ENCODE measurements around the gene NECAB2.
A peak's percentile ranks its signal among the peaks of the same experiment; 100 is the strongest.

The NECAB2 gene

DNA sequence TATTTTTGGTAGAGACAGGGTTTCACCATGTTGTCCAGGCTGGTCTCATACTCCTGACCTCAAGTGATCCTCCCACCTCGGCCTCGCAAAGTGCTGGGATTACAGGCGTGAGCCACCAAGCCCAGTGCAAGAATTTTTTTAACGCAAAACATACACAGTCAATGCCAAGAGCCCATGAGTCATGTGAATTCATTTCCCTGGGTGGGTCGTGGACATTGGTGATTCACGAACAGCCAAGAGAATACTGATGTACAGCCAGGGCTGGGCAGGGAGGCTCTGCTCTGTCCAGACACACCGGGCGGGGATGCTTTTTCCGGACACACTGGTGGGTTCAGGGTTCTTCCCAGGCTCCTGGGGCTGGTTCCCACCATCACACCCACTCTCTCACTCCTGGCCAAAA lies 56.8 kb downstream of the NECAB2 start:
- DNase-seq (ENCODE audit: low spot score): peak; percentile 68

DNA sequence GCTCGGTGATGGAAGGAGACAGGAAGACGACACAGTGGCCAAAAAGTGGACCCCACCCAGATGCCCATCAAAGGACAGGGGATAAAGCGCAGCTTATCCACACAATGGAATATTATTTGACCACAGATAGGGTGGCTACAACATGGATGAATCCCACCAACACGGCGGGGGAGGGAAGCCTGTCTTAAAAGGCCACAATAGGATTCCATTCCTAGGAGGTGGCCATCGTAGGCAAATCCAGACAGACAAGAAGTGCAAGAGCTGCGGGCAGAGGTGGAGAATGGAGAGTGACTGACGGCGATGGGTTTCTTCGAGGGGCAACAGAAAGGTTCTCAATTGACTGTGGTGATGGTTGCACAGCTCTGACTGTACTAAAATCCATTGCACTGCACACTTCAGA lies 58.6 kb downstream of the NECAB2 start:
- DNase-seq (ENCODE audit: low spot score): no peak

DNA sequence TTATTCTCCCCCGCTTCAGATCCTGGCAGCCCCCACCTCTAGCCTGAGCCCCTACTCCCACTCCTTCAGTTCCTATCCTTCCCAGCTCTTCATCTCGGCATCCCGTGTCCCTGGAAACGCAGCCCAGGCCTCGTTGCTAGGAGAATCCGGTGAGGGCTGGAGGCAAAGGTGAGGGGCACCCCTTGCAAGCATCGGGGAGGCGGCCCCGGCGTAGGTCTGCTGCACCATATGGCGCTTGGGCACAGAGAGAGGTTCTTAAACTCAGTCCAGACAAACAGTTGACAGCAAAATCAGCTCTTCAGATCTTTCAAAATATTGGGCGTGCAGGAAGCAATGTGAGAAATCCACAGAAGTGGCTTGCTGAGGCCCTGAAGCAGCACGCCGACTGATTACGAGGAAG lies 59.6 kb downstream of the NECAB2 start:
- no peak for DNase-seq (ENCODE audit: low spot score)

DNA sequence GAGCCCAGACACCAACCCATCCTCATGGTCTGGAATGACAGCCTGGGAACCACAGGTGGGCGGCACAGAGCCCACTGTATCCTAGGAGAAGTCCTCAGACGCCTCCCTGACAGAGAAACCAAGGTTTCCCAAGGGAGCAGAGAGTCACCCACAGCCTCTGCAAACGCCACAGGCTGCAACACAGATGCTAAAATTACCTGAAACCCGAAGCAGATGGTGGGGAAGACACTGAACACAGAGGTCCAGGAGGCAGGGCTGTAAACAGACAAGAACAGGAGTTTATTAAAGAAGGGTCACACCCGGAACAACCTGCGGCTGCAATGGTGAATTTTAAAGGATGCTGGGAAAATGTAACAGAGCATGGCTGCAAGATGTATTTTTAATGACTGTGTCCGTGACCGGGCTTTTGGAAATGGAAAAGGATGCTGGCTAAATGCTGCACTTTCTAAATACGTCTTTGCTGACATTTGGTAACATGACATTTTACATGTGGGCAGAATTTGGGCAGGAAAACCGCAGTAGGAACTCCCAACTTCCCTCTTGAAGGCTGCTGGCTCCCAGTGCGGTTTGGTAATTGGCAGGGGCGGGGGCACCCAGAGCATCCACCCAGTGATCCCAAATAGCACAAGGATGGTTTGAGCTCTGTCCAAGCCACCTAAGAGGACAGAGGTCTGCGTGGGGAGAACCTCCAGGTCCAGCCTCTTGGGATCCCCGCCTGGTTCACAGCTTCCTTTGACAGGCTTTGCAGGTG lies 61.4 kb downstream of the NECAB2 start:
- no peak for DNase-seq (ENCODE audit: low spot score)

DNA sequence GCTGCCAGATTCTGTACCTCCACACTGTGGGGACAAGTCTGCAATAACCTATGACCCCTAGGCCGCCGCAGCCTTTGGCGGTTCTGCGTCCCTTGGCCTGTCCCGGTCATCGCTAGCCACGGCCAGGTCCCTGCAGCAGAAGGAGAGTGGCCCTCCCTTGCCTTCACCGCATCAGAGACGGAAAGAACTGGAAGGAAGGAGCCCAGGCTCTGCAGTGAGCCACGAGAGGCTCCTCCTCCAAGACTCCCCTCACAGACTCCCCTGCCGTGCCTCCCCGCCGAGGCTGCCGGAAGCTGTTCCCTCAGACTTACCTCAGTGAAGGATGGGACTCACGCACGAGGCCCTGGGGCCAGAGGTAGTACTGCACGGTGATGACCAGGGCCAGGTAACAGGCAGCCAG lies 63.5 kb downstream of the NECAB2 start:
- DNase-seq (ENCODE audit: low spot score): no peak

DNA sequence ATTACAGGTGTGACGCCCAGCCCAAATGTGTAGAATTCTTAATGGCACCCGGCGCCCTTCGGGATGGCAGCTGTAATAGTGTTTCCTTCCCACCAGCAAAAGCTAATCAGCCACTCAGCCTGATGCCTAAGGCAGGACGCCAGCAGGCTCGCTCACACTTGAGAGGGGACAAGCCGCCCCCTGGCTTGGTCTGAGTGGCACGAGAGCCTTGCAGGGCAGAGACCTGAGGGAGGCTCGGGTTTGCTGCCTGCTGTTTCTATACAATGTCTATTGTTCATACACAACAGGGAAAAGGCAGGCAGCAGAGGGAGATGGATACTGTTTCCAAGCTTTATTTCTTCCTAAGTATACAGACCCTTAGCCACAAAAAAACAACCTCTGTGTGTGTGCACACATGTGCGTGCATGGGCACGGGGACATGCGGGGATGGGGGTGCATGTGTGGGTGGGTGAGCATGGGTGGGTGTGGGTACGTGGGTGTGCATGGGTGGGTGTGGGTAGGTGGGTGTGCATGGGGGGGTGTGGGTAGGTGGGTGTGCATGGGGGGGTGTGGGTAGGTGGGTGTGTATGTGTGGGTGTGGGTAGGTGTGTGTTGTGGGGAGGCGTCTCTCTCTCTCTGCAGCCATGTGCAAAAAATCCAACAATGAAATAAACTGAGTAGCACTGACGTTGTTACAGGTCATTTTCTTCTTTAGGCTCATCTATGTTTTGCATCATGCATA lies 64.6 kb downstream of the NECAB2 start:
- DNase-seq (ENCODE audit: low spot score): no peak

DNA sequence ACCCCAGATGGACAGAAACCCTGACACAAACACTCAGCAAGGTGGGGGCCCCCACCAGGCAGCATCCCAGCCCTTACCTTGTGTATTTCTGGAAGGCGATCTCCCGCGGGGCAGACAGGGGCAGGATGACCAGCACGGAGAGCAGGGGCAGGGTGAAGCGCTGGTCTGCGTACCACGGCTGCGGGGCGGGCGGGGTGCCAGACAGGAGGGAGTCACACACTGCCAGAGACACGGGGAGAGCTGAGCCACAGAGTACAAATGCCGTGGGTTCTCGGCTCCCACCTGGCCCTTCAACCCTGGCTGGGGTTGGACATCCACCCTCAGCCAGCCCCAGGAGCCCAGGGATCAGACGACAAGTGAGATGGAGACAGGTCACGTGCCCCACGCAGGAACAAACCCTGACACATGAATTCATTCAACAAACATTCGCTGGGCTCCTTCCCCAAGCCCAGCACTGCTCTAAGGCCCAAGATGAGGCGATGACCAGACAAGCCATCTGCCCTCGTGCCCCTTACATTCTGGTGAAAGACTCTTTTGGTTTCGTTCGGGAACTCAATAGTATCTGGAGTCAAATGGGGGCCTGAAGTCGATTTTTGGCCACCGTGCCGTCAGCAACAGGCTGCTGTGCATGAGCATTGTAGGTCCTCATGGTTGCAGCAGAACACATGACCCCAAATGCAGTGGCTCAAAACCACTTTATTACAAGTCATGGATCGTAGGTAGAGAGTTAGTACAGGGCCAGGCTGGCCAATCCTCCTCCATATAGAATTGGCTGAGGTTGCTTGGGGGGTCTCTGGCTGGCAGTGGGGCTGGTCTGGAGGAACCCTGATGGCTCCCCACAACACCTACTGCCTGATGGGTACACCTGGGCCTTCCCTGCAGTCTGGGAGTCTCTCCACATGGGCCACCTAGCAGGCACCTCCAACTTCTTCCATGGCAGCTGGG lies 65.5 kb downstream of the NECAB2 start:
- DNase-seq (ENCODE audit: low spot score): no peak

DNA sequence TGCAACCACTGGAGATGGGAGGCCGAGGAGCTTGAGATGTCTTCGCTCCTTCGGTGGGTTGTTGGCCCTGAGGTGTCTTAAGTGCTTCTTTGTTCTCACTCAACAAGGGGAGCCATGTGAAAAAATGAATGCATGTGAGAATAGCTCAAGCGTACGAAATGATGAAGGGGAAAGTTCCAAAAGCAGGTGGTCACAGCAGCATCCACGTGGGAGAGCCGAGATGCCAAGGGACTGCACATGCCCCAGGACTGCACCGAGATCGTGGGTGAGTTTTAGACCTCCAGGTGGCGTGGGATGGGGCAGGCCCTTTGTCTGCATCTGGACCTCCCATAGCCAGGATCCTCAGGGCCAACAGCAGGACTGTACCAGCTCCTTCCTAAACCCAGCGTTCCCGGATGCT lies 66.5 kb downstream of the NECAB2 start:
- no peak for DNase-seq (ENCODE audit: low spot score)

DNA sequence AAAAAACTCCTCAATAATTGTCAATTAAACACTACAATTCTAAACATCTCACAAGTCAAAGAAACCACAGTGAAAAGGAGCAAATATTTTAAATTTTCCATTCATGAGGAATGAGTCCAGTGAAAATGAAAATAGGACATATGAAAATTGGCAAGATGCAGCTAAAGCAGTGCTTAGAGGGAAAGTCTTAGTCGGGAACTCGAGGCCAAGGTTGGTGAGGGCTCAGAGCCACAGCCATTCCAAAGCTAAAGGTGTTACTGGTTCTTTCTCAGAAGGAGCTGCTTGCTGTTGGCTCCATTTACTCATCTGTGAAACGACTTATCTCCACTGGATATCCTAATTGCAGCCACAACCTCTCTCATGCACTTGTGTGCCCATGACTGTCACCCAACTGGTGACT lies 68.1 kb downstream of the NECAB2 start:
- no peak for DNase-seq (ENCODE audit: low spot score)

DNA sequence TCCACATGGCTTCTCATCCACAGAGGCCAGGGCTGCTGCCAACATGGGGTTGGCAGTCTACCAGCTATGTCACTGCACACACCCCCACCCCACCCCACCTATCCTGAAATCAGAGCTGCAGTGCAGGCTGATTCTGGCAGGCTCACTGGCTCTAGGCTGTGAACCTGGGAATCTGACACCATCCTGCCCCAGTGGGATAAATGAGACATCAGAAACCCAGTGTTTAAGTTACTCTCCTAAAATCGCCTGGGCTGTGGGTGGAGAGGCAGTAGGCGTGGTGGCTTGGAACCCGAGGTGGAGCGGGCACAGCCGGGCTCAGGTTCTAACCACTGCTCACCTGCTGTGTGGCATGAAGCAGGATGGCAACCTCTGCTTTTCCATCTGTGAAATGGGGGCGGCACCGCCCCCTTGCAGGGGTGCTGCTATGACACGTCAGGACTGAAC lies 69.0 kb downstream of the NECAB2 start:
- DNase-seq (ENCODE audit: low spot score): no peak

DNA sequence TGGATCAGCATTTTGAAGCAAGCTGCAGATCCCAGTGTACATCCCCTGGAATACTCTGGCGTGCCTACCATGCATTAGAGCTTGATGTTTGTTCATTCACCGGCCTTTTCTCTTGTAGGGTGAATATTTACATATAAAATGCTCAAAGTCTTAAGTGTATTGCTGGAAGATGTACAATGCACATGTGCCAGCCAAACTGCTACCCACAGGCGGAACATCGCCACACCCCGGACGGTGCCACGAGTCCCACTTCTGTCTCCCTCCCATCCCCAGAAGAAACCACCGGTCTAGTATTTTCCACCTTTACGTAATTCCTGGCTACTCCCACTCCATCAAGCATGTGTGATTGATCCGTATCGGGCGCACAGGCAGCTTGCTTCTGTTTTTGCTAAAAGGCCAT lies 70.4 kb downstream of the NECAB2 start:
- no peak for DNase-seq (ENCODE audit: low spot score)

DNA sequence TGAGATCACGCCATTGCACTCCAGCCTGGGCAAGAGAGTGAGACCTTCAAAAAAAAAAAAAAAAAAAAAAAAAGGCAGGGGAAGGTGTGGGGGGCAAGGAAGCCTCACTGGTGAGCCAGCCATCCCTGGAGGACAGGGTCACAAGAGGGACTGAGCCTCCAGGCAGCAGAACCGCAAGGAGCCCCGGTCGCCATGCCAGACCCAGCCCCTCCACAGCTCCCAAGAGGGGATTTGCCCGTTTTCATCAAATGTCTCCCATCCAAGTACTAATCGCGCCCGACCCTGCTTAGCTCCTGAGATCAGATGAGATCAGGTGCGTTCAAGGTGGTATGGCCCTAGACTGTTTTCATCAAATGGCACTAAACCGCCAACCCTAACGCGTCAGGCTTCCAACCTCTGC lies 71.7 kb downstream of the NECAB2 start:
- DNase-seq (ENCODE audit: low spot score): no peak

DNA sequence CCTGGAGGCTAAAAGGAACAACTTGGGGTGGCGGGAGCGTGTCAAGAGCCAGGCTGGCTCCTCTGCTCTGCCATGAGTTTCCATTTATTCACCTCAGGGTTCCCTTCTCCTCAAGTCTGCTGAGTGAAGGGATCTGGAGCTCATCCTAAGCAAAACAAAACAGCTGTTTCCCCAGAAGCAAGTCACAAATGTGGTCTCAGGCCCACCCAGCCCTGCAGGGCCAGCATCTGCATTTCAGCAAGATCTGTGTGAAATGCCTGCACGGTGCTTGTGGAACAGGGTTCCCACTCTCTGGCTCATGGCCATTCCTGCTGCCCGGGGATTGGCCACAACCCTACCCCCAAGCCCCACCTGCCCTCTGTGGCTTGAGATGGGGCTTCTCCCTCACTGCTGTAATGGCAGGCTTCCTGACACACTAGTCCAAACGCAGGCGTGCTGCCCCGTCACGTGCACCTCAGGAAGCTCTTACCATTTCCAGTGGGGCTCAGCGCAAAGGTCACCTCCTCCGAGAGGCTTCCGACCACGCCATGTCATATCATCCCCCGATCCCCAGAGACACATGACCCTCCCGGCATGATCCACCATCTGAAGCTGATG lies 72.3 kb downstream of the NECAB2 start:
- no peak for DNase-seq (ENCODE audit: low spot score)

DNA sequence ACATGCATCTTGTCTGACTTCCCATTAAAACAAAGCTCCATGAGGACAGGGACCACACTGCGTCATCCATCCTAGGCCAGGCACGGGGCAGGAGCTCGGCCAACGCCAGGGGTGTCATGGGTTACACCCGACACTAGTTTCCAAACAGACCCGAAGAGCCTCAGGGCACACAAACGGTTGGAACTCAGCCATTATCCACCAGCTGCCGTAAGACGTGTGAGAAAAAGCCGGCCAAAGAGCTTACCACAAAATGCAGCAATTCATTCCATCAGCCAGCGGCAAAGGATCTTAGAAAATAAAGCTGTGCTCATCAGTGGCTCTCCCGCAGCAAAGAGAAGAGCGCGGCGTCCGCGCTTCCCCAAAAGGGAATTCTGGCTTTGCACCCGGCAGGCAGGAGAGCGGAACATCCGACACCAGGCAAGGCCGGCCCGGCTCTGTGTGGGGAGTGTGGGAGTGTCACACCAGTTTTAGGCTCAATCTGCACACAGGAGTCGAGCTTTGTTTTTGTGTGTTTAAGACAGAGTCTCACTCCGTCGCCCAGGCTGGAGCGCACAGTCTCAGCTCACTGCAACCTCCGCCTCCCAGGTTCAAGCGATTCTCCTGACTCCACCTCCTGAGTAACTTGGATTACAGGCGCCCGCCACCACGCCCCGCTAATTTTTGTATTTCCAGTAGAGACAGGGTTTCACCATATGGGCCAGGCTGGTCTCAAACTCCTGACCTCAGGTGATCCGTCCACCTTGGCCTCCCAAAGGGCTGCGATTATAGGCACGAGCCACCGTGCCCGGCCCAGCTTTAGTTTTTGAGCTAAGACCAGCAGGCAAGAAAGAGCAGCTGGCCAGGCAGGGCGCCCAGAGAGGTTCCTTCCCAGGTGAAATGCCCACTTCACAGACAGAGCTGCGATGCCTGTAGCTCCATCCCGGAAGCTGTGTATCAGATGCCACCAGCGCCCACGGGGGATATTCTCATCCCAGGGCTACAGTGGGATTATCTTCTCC lies 73.1 kb downstream of the NECAB2 start:
- DNase-seq (ENCODE audit: low spot score): peak; percentile 87

DNA sequence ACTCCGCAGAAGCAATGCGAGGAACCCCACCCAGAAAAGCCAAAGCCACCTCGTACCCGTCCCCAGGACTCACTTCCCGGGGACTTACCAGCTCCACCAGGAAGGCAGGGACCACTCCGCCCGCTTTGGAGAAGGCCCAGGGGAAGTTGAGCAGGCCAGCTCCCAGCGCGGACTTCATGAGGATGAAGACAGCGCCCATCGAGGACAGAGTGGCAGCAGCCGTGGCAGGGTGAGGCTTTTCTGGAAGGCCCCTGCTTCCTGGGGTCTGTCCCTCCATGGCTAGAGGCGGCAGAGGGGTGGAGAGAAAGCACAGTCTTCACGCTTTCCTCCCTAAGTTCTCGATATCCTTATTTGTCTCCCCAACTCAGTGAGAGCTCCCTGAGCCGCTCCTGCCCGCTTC lies 73.8 kb downstream of the NECAB2 start:
- no peak for DNase-seq (ENCODE audit: low spot score)

DNA sequence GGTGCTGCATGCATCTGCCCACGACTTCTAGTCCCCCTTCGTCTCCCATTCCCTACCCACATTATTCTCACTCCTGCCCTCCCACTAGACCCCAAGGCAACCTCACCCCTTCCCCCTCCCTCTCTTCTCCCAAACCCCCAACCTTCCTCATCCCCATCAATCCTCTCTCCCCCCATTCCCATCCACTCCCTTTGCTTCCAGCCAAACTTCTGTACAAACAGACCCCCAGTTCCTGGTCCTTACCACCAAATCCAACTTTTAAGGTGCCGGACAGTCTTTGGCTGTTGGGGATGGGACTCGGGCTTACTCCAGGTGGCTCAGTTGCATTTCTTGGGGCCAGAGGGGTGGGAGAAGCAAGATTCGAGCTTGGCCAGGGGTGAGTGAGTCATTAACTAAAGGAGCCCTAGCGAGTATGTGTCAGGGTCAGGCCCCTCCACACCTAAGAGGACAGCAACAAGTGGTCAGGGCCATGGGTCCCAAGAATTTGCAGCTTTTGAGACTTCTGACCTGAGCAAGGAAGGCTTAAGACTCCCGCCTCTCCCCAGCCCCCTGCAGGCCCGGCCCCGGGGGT lies 74.3 kb downstream of the NECAB2 start, which contains the start of gene SLC38A8:
Gene SLC38A8 (minus strand): TSS at position 488 of the 571 bp plus-strand sequence. CDS start 638 bp downstream, outside the sequence.
- DNase-seq (ENCODE audit: low spot score): no peak

DNA sequence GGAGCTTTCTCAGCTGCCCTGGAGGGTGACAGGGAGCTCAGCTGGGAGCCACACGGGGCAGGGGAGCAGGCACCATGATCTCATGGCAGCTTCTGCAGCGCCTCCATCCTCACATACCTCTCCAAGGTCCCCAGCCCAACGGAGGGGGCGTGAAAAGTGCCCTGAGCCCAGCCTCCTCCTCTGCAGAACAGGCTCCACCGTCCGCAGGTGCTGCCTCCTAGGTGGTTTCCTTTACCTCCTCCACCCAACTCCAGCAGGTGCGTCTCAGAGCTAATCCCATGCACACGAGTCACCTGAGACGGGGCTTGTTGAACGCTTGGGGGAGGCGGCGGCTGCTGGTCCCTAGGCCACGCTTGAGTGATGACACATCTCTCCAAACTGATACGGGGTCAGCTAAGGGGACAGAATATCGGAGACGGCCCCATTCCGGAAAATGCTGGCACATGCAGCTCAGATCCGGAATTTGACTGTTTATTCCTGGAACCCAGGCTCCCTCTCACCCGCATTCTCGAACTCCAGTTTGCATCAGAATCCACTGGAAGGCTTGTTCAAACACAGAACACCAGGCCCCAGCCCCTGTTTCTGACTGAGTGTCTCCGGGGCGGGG lies 74.9 kb downstream of the NECAB2 start:
- no peak for DNase-seq (ENCODE audit: low spot score)

DNA sequence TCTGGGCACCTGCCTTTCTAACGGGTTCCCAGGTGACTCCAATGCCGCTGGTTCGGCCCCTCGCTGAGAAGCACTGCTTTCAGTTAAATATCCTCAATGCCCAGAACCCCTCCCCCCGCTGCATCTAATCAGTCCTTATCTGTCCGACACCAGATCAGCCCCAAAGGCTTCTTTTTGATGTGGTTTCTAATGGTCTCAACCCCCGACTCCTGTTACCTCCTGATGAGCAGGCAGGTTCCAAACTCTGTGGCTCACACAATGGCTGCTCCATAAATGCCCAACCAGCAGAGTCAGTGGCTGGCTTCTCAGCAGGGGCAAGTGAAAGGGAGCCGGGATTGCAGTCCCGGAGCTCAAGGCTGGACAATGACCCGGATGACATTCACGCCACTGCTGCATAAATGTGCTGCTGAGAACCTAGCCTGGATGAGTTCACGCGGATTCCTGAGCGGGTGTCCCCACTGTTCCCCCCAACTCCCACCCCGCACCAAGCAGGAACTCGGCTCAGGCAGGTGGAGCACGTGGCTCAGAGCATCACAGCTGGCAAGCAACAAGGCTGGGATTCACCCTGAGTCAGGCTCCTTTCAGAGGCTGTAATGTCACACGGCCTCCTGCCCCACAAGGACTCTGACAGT lies 75.6 kb downstream of the NECAB2 start:
- no peak for DNase-seq (ENCODE audit: low spot score)

DNA sequence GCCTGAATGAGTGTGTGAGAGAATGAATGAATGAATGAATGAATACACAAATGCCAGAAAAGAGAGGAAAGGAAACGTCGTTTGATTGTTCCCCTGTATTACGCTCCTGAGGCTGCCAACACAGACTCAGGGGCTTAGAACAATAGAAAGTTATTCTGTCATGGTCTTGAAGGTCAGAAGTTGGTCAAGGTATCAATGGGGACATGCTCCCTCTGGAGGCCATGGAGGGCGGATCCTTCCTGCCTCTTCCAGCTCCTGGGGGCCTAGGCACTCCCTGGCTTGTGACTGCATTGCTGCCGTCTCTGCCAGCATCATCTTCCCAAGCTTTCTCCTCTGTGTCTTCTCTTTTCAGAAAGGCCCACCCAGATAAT lies 76.1 kb downstream of the NECAB2 start:
- DNase-seq (ENCODE audit: low spot score): peak; percentile 52

All from AG20443 (cell line).